ENCODE results near the gene CRY2. TPM values are rescaled to one million over a fixed set of nuclear protein-coding genes. Genes with fewer than 3 reads are reported as not detected.

Gene CRY2
- total and polyA plus RNA-seq, 2 experiments from 2014 or later, result 9.5 to 15.4 TPM

- no peaks in the 10 kb centered on the region for H3K9me2 ChIP-seq (ENCODE audit: insufficient read depth)
- H3K27me3 ChIP-seq (ENCODE audit: insufficient read depth), result no peaks in the 10 kb centered on the region
- peak overlapping the region; percentile 74 for H3K4me2 ChIP-seq
- no peaks in the 10 kb centered on the region for H3K36me3 ChIP-seq (ENCODE audit: insufficient read depth)
- peak overlapping the region; percentile 49 for H3K4me3 ChIP-seq
- no peak overlapping the region for H3K27ac ChIP-seq (ENCODE audit: low read depth)
- Mint-ChIP-seq H3K27ac (no peak overlapping the region), H3K4me3 (peak overlapping the region; percentile 68), H3K27me3 (ENCODE audit: insufficient read depth, low read depth, poor library complexity) (peaks cover 7% of the 10 kb centered on the region), H3K4me1 (peaks cover 10% of the 10 kb centered on the region), H3K9me3 (no peaks in the 10 kb centered on the region), H3K36me3 (ENCODE audit: low read depth) (no peaks in the 10 kb centered on the region; the same call in 2 of the 3 replicates)
- H4K20me1 ChIP-seq (replicated peaks; ENCODE audit: insufficient read depth), result peaks cover 10% of the 10 kb centered on the region
- no peak overlapping the region for H2AFZ ChIP-seq
- peaks cover 9% of the 10 kb centered on the region; the same call in 1 of the 2 replicates for H3K79me2 ChIP-seq (replicated peaks; ENCODE audit: insufficient read depth)
- no peaks in the 10 kb centered on the region for H3F3A ChIP-seq (replicated peaks; ENCODE audit: low read depth)
- TF ChIP-seq, protein P1, sequence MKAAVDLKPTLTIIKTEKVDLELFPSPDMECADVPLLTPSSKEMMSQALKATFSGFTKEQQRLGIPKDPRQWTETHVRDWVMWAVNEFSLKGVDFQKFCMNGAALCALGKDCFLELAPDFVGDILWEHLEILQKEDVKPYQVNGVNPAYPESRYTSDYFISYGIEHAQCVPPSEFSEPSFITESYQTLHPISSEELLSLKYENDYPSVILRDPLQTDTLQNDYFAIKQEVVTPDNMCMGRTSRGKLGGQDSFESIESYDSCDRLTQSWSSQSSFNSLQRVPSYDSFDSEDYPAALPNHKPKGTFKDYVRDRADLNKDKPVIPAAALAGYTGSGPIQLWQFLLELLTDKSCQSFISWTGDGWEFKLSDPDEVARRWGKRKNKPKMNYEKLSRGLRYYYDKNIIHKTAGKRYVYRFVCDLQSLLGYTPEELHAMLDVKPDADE (IDR thresholded peaks at IDR 0.05), result no peak
- TF ChIP-seq ZNF331 (CRISPR knock-in tag; IDR thresholded peaks at IDR 0.05; ENCODE audit: low read depth) (no peak), EZH2phosphoT487 (IDR thresholded peaks at IDR 0.05; ENCODE audit: unreplicated experiment) (no peak), JUNB (IDR thresholded peaks at IDR 0.05; ENCODE audit: unreplicated experiment) (no peak), POLR2AphosphoS5 (IDR thresholded peaks at IDR 0.05; ENCODE audit: low read depth) (no peak), NANOG (IDR thresholded peaks at IDR 0.05; ENCODE audit: borderline replicate concordance) (no peak)
- TF ChIP-seq, protein P2, sequence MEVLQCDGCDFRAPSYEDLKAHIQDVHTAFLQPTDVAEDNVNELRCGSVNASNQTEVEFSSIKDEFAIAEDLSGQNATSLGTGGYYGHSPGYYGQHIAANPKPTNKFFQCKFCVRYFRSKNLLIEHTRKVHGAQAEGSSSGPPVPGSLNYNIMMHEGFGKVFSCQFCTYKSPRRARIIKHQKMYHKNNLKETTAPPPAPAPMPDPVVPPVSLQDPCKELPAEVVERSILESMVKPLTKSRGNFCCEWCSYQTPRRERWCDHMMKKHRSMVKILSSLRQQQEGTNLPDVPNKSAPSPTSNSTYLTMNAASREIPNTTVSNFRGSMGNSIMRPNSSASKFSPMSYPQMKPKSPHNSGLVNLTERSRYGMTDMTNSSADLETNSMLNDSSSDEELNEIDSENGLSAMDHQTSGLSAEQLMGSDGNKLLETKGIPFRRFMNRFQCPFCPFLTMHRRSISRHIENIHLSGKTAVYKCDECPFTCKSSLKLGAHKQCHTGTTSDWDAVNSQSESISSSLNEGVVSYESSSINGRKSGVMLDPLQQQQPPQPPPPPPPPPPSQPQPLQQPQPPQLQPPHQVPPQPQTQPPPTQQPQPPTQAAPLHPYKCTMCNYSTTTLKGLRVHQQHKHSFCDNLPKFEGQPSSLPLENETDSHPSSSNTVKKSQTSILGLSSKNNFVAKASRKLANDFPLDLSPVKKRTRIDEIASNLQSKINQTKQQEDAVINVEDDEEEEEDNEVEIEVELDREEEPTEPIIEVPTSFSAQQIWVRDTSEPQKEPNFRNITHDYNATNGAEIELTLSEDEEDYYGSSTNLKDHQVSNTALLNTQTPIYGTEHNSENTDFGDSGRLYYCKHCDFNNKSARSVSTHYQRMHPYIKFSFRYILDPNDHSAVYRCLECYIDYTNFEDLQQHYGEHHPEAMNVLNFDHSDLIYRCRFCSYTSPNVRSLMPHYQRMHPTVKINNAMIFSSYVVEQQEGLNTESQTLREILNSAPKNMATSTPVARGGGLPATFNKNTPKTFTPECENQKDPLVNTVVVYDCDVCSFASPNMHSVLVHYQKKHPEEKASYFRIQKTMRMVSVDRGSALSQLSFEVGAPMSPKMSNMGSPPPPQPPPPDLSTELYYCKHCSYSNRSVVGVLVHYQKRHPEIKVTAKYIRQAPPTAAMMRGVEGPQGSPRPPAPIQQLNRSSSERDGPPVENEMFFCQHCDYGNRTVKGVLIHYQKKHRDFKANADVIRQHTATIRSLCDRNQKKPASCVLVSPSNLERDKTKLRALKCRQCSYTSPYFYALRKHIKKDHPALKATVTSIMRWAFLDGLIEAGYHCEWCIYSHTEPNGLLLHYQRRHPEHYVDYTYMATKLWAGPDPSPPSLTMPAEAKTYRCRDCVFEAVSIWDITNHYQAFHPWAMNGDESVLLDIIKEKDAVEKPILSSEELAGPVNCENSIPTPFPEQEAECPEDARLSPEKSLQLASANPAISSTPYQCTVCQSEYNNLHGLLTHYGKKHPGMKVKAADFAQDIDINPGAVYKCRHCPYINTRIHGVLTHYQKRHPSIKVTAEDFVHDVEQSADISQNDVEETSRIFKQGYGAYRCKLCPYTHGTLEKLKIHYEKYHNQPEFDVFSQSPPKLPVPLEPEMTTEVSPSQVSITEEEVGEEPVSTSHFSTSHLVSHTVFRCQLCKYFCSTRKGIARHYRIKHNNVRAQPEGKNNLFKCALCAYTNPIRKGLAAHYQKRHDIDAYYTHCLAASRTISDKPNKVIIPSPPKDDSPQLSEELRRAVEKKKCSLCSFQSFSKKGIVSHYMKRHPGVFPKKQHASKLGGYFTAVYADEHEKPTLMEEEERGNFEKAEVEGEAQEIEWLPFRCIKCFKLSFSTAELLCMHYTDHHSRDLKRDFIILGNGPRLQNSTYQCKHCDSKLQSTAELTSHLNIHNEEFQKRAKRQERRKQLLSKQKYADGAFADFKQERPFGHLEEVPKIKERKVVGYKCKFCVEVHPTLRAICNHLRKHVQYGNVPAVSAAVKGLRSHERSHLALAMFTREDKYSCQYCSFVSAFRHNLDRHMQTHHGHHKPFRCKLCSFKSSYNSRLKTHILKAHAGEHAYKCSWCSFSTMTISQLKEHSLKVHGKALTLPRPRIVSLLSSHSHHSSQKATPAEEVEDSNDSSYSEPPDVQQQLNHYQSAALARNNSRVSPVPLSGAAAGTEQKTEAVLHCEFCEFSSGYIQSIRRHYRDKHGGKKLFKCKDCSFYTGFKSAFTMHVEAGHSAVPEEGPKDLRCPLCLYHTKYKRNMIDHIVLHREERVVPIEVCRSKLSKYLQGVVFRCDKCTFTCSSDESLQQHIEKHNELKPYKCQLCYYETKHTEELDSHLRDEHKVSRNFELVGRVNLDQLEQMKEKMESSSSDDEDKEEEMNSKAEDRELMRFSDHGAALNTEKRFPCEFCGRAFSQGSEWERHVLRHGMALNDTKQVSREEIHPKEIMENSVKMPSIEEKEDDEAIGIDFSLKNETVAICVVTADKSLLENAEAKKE (CRISPR knock-in tag; IDR thresholded peaks at IDR 0.05), result no peak
- DNase-seq (ENCODE audit: low spot score), result no peak
- ATAC-seq, result no peak
- H3K4me1 ChIP-seq (ENCODE audit: insufficient read depth), result peaks cover 9% of the 10 kb centered on the region; the same call in 1 of the 2 replicates
These were observed 37.4 kb downstream of the CRY2 start for GRCh38 chr11:45884596-45885185.

All from GM23338 (cell line).